HepG2 (cell line): ENCODE results near the gene FRMPD2. TPM values are rescaled to one million over a fixed set of nuclear protein-coding genes. Genes with fewer than 3 reads are reported as not detected.

Experiments
- ATAC-seq: fragments of 200-7000 bp; cut with Tn5 transposase; 3 replicates; pipeline ENCODE4 v1.9.1; 2020; ENCODE audit warnings: mild to moderate bottlenecking, moderate library complexity
- BruUV-seq: library from RNA; stranded (reverse); fragments of 400-500 nt; replicated peaks from 2 replicates; lab custom pipeline; 2021; lab: Mats Ljungman, UMichigan
- CTCF ChIA-PET: fragments of 300-600 bp; formaldehyde crosslinking; extraction: SDS; loops from one replicate; lab custom pipeline; 2021; ENCODE audit warnings: low total read pairs, inconsistent platforms, low intra/inter-chr PET ratio; lab: Yijun Ruan, JAX
- POLR2A ChIA-PET: fragments of 350-600 bp; sonication (Branson Sonifier 250); formaldehyde crosslinking; loops from one replicate; lab custom pipeline; 2020; ENCODE audit warnings: antibody characterized with exemption, inconsistent platforms; lab: Yijun Ruan, JAX
- DNase-seq: peaks from one replicate; pipeline ENCODE4 v3.0.0-alpha.2; 2015; ENCODE audit warnings: low spot score
- FAIRE-seq: peaks from 3 replicates; lab custom pipeline; 2011; peaks lifted over from hg19 to GRCh38; lab: Jason Lieb, UNC
- H2AFZ ChIP-seq: one replicate; pipeline ENCODE4 v1.6.1; 2011; ENCODE audit warnings: low read length, inconsistent platforms
- H3K27ac ChIP-seq: fragments of 300-600 bp; 3 replicates; pipeline ENCODE4 v1.8.0; 2011; ENCODE audit warnings: mixed run types, mild to moderate bottlenecking, mixed read lengths, low read length, inconsistent platforms; ENCODE audit not compliant: insufficient read depth; ENCODE audit errors: extremely low read length
- H3K27me3 ChIP-seq, 2 experiments: fragments of 200-600 bp in 1 of 2; 2 replicates in 1 of 2; 3 replicates in 1 of 2; pipeline versions ENCODE4 v1.6.0 to v1.8.0; 2011; ENCODE audit warnings: low read length in 2 of 2, mild to moderate bottlenecking in 2 of 2, moderate library complexity in 2 of 2, inconsistent platforms in 1 of 2; ENCODE audit not compliant: insufficient read depth in 2 of 2, control insufficient read depth in 1 of 2
- H3K36me3 ChIP-seq, 2 experiments: fragments of 200-600 bp in 1 of 2; replicated peaks in 1 of 2; 2 replicates in 1 of 2; 3 replicates in 1 of 2; pipeline versions ENCODE4 v1.5.1 to v1.8.0; 2011; ENCODE audit warnings: low read length in 2 of 2, inconsistent platforms in 1 of 2; ENCODE audit not compliant: insufficient read depth in 2 of 2, control insufficient read depth in 1 of 2
- H3K4me1 ChIP-seq: 2 replicates; pipeline ENCODE4 v1.5.1; 2012; ENCODE audit warnings: low read length, inconsistent platforms; ENCODE audit not compliant: insufficient read depth
- H3K4me2 ChIP-seq: 2 replicates; pipeline ENCODE4 v1.6.0; 2011; ENCODE audit warnings: low read depth, low read length, inconsistent platforms
- H3K4me3 ChIP-seq, 3 experiments: fragments of 200-600 bp in 1 of 3; sonication (generic), shearing (Covaris generic) in 1 of 3; replicated peaks in 1 of 3; 2 replicates each; pipeline ENCODE4 v1.5.1; 2011 to 2016; ENCODE audit warnings: low read length in 3 of 3, inconsistent platforms in 2 of 3, low read depth in 2 of 3, mild to moderate bottlenecking in 2 of 3, control low read depth in 1 of 3, mixed read lengths in 1 of 3; ENCODE audit not compliant: insufficient read depth in 1 of 3
- H3K79me2 ChIP-seq: one replicate; pipeline ENCODE4 v1.6.1; 2011; ENCODE audit warnings: low read length, inconsistent platforms; ENCODE audit not compliant: insufficient read depth
- H3K9ac ChIP-seq: 2 replicates; pipeline ENCODE4 v1.6.0; 2011; ENCODE audit warnings: mild to moderate bottlenecking, low read depth, low read length, inconsistent platforms; ENCODE audit not compliant: insufficient read depth
- H3K9me3 ChIP-seq: 2 replicates; pipeline ENCODE4 v1.5.1; 2012; ENCODE audit warnings: mild to moderate bottlenecking, low read length
- H4K20me1 ChIP-seq: 2 replicates; pipeline ENCODE4 v1.6.0; 2011; ENCODE audit warnings: inconsistent platforms, mild to moderate bottlenecking, low read length, moderate library complexity; ENCODE audit not compliant: insufficient read depth
- AKNA ChIP-seq: sonication (generic); formaldehyde crosslinking; IDR thresholded peaks from 2 replicates; pipeline ENCODE4 v1.4.0; 2020; ENCODE audit warnings: missing genetic modification reagents, borderline replicate concordance
- CREB1 ChIP-seq, 2 experiments: fragments of 450-650 bp in 1 of 2; IDR thresholded peaks; 2 replicates each; pipeline ENCODE4 v1.6.1; 2016 to 2017; ENCODE audit warnings: control low read depth in 1 of 2, mild to moderate bottlenecking in 1 of 2, missing compliant biosample characterization in 1 of 2, missing genetic modification characterization in 1 of 2
- PHB2 ChIP-seq: fragments of 450-650 bp; IDR thresholded peaks from 2 replicates; pipeline ENCODE4 v1.6.1; 2018; ENCODE audit not compliant: partially characterized antibody
- SMAD3 ChIP-seq: sonication (generic); formaldehyde crosslinking; IDR thresholded peaks from 2 replicates; pipeline ENCODE4 v1.4.0; 2020; ENCODE audit warnings: missing genetic modification reagents
- ZFP36L2 ChIP-seq: sonication (generic); formaldehyde crosslinking; IDR thresholded peaks from 2 replicates; pipeline ENCODE4 v1.4.0; 2020; ENCODE audit warnings: missing genetic modification reagents
- ZNF17 ChIP-seq: sonication (generic); formaldehyde crosslinking; IDR thresholded peaks from 2 replicates; pipeline ENCODE4 v1.5.0; 2020; ENCODE audit warnings: mild to moderate bottlenecking, missing genetic modification reagents
- ZNF546 ChIP-seq: sonication (generic); formaldehyde crosslinking; conservative IDR thresholded peaks from 2 replicates; pipeline ENCODE4 v1.8.1; 2023; ENCODE audit warnings: mild to moderate bottlenecking, missing genetic modification reagents
- WGBS: methylation state at CpG from one replicate; pipeline ENCODE4 v1.1.6; 2017; ENCODE audit warnings: low lambda C conversion rate; 5-methylcytosine and 5-hydroxymethylcytosine counted together
- in situ Hi-C: cut with HindIII; loops from 2 replicates; pipeline ENCODE4 v1.10.0; 2017; ENCODE audit warnings: low pct_unique_long_range_greater_than_20kb; ENCODE audit not compliant: extremely low pct_ligation_motif_present
- intact Hi-C: fragments of 100-400 bp; cut with micrococcal nuclease; formaldehyde crosslinking; loops from one replicate; pipeline ENCODE4 v1.10.0; 2022; ENCODE audit not compliant: unreplicated experiment
- polyA plus RNA-seq, 8 experiments: library from polyadenylated mRNA; depleted of rRNA in 3 of 8; stranded (reverse) in 7 of 8; unstranded in 1 of 8; fragments of >200 nt; fragmentation: Illumina TruSeq in 4 of 8; extraction: Trizol in 4 of 8; gene quantifications; 2 replicates each; pipeline versions ENCODE4 v1.2.1 to v1.2.3, GENCODE V29; 2011 to 2016; ENCODE audit warnings: low read depth in 4 of 8, missing spikeins in 1 of 8, mixed read lengths in 1 of 8; ENCODE audit not compliant: insufficient read depth in 1 of 8
- total RNA-seq, 5 experiments: library from RNA; depleted of rRNA; stranded (reverse); fragments of >200 nt; fragmentation: Illumina TruSeq; extraction: Trizol; gene quantifications; 2 replicates each; pipeline ENCODE4 v1.2.3, GENCODE V29; 2016; ENCODE audit warnings: low read depth in 1 of 5

Gene FRMPD2
- total and polyA plus RNA-seq, 2 of the 13 experiments (the other 11 are each of a cell fraction or from before 2014, with no cell fraction given): 0.45 to 1.3 TPM

- DNase-seq (no peak), FAIRE-seq (no peak), ATAC-seq (no peak)
- H3K4me1 ChIP-seq: peaks cover 11% of the 10 kb centered on the region
- WGBS: 20% methylated on average over 2 of the region's 2 CpGs
- ChIA-PET POLR2A (no interaction called here), CTCF (no interaction called here)
- no peak overlapping the region for H3K4me3 ChIP-seq
- H3K27me3 ChIP-seq: no peaks in the 10 kb centered on the region
- intact Hi-C loops (no loop called here), in situ Hi-C loops (no loop called here)
- no peak overlapping the region for H3K9ac ChIP-seq
- BruUV-seq: no TSS peak
- TF ChIP-seq PHB2 (no peak), SMAD3 (no peak), AKNA (CRISPR knock-in tag) (no peak)
- H3K79me2 ChIP-seq: no peaks in the 10 kb centered on the region
- H3K27ac ChIP-seq: no peak overlapping the region
- no peak overlapping the region for H2AFZ ChIP-seq
- no peaks in the 10 kb centered on the region for H3K9me3 ChIP-seq
- no peaks in the 10 kb centered on the region for H4K20me1 ChIP-seq
- no peaks in the 10 kb centered on the region for H3K36me3 ChIP-seq
- no peak overlapping the region for H3K4me2 ChIP-seq
Measured at GRCh38 chr10:48209241-48209640, 65.3 kb downstream of the FRMPD2 start.

GRCh38 chr10:48207853-48208252 is 66.6 kb downstream of the FRMPD2 start:
- H3K4me3 ChIP-seq: no peak overlapping the region
- no peaks in the 10 kb centered on the region for H3K27me3 ChIP-seq
- H3K4me1 ChIP-seq: peaks cover 11% of the 10 kb centered on the region
- TF ChIP-seq ZFP36L2 (CRISPR knock-in tag) (no peak), CREB1 (IDR thresholded peaks at IDR 0.05) (peak; percentile 84), CREB1 (CRISPR knock-in tag; IDR thresholded peaks at IDR 0.05) (no peak), ZNF546 (CRISPR knock-in tag) (no peak), ZNF17 (CRISPR knock-in tag) (no peak)
- POLR2A ChIA-PET: no interaction called here
- H3K9ac ChIP-seq: no peak overlapping the region
- H3K4me2 ChIP-seq: no peak overlapping the region
- ATAC-seq: no peak
- FAIRE-seq: no peak
- no peak overlapping the region for H2AFZ ChIP-seq
- WGBS: 39% methylated on average over 5 of the region's 5 CpGs
- no peak overlapping the region for H3K27ac ChIP-seq
- intact Hi-C loops: no loop called here
- no TSS peak for BruUV-seq
- no peaks in the 10 kb centered on the region for H4K20me1 ChIP-seq
- in situ Hi-C loops: no loop called here
- no peaks in the 10 kb centered on the region for H3K36me3 ChIP-seq
- DNase-seq: no peak
- H3K9me3 ChIP-seq: no peaks in the 10 kb centered on the region
- CTCF ChIA-PET: no interaction called here
- H3K79me2 ChIP-seq: no peaks in the 10 kb centered on the region
